ENCODE data around the gene PARD6A. TPM values are rescaled to one million over a fixed set of nuclear protein-coding genes. Genes with fewer than 3 reads are reported as not detected.
A peak's percentile ranks its signal among the peaks of the same experiment; 100 is the strongest.

The PARD6A gene
- total RNA-seq, 1 donor from 2014 or later: 13.5 TPM

GRCh38 chr16:67702130-67702529 is 41.4 kb downstream of the PARD6A start:
- Mint-ChIP-seq H3K9me3 (no peaks in the 10 kb centered on the region), H3K27me3 (no peaks in the 10 kb centered on the region), H3K4me3 (no peak overlapping the region), H3K27ac (no peak overlapping the region), H3K4me1 (peaks cover 19% of the 10 kb centered on the region), H3K36me3 (ENCODE audit: low read depth) (peaks cover 8% of the 10 kb centered on the region)
- intact Hi-C loops (cut with micrococcal nuclease): no loop called here
- no peak for DNase-seq

DNA sequence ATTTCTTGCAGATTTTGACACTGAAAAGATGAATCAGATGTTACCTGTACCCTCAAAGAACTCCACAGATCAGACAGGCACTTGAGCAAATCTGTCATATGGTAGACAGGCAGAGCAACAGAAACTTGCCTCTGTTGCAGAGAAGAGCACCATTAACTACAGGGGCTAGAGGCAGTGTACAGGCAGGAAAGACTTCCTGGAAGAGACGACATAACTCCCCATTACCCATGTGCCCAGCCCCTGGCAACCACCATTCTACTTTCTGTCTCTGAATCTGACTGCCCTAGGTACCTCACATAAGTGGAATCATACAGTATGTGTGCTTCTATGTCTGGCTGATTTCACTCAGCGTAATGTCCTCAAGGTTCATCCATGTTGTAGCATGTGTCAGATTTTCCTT is 42.9 kb downstream of the PARD6A start:
- Mint-ChIP-seq H3K36me3 (ENCODE audit: low read depth) (peaks cover 5% of the 10 kb centered on the region), H3K4me3 (peak overlapping the region; percentile 29), H3K4me1 (peaks cover 19% of the 10 kb centered on the region), H3K27ac (peak overlapping the region; percentile 75), H3K9me3 (no peaks in the 10 kb centered on the region), H3K27me3 (no peaks in the 10 kb centered on the region)
- intact Hi-C loops (cut with micrococcal nuclease): no loop called here
- DNase-seq: peak; percentile 72

DNA sequence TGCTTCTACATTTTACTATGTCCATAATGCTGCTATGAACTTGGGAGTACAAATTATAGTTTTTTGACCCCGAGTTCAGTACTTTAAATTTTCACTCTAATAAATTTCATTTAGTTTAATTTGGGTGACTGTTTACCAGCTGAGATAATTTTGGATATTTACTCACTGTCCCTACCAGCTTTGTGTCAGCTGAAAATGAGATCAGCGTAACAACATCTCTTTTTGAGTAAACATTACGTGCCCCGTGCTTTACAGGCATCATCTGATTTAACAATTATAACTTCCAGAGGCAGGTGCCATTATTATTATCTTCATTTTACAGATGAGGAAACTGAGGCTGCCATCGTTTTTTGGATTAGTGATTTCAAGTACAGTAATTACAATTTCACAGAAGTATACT is 43.4 kb downstream of the PARD6A start:
- H3K4me3 Mint-ChIP-seq: no peak overlapping the region
- intact Hi-C loops (cut with micrococcal nuclease): no loop called here
- H3K4me1 Mint-ChIP-seq: peaks cover 19% of the 10 kb centered on the region

DNA sequence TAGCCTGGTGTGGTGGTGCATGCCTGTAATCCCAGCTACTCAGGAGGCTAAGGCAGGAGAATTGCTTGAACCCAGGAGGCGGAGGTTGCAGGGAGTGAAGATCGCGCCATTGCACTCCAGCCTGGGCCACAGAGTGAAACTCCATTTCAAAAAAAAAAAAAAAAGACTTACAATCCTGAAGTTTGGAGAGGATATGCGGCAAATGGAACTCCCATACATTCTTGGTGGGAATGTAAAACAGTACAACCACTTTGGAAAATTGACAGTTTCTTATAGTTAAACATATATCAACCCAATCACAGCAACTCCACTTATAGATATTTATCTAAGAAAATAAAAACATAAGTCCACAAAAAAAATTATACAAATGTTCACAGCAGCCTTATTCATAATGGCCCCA is 46.5 kb downstream of the PARD6A start:
- no peak overlapping the region for H3K27ac Mint-ChIP-seq

More for the DNA sequence above, 43.4 kb downstream of the PARD6A start:
- Mint-ChIP-seq H3K27ac (peak overlapping the region; percentile 75), H3K27me3 (no peaks in the 10 kb centered on the region), H3K9me3 (no peaks in the 10 kb centered on the region), H3K36me3 (ENCODE audit: low read depth) (peaks cover 3% of the 10 kb centered on the region)
- DNase-seq: no peak

DNA sequence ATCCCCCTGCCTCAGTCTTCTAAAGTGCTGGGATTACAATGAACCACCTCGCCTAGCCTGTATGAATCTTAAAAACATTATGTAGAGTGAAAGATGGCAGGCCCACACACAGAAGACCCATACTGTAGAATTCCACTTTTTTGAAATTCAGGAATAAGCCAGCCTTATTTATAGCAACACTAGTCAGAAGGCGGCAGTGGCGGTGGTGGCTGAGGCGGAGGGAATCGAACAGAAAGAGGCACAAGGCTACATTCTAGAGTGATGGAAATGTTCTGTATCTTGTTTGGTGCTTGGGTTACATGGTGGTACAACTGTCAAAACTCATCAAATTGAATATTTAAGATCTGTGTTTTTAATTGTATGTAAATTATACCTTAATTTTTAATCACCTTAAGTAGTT is 47.0 kb downstream of the PARD6A start:
- no peak overlapping the region for H3K27ac Mint-ChIP-seq
- intact Hi-C loops (cut with micrococcal nuclease): no loop called here
- no peaks in the 10 kb centered on the region for H3K27me3 Mint-ChIP-seq
- no peak overlapping the region for H3K4me3 Mint-ChIP-seq
- no peaks in the 10 kb centered on the region for H3K9me3 Mint-ChIP-seq
- no peak for DNase-seq
- H3K4me1 Mint-ChIP-seq: peaks cover 20% of the 10 kb centered on the region
- peaks cover 5% of the 10 kb centered on the region for H3K36me3 Mint-ChIP-seq (ENCODE audit: low read depth)

More for the DNA sequence above, 46.5 kb downstream of the PARD6A start:
- Mint-ChIP-seq H3K4me1 (peaks cover 21% of the 10 kb centered on the region), H3K9me3 (no peaks in the 10 kb centered on the region), H3K36me3 (ENCODE audit: low read depth) (peaks cover 5% of the 10 kb centered on the region), H3K27me3 (no peaks in the 10 kb centered on the region), H3K4me3 (no peak overlapping the region)
- intact Hi-C loops (cut with micrococcal nuclease): no loop called here
- DNase-seq: no peak

GRCh38 chr16:67708368-67708771 is 47.6 kb downstream of the PARD6A start:
- H3K36me3 Mint-ChIP-seq (ENCODE audit: low read depth): peaks cover 5% of the 10 kb centered on the region
- no peak overlapping the region for H3K4me3 Mint-ChIP-seq
- intact Hi-C loops (cut with micrococcal nuclease): no loop called here

DNA sequence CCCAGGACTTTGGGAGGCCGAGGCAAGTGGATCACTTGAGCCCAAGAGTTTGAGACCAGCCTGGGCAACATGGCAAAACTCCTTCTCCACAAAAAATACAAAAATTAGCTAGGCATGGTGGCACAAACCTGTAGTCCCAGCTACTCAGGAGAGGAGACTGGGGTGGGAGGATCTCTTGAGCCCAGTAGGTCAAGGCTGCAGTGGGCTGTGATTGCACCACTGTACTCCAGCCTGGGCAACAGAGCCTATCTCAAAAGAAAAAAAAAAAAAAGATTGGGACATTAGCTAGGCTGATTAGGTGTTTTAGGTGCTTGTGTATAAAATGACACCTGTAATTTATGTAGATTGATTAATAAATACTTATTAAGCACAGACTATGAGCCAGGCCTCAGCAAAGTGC is 48.3 kb downstream of the PARD6A start:
- intact Hi-C loops (cut with micrococcal nuclease): no loop called here
- Mint-ChIP-seq H3K36me3 (ENCODE audit: low read depth) (peaks cover 7% of the 10 kb centered on the region), H3K4me1 (peaks cover 11% of the 10 kb centered on the region), H3K27ac (no peak overlapping the region), H3K27me3 (no peaks in the 10 kb centered on the region), H3K9me3 (no peaks in the 10 kb centered on the region), H3K4me3 (no peak overlapping the region)
- no peak for DNase-seq

More at GRCh38 chr16:67708368-67708771, 47.6 kb downstream of the PARD6A start:
- Mint-ChIP-seq H3K9me3 (no peaks in the 10 kb centered on the region), H3K4me1 (peaks cover 16% of the 10 kb centered on the region), H3K27ac (no peak overlapping the region), H3K27me3 (no peaks in the 10 kb centered on the region)
- no peak for DNase-seq

GRCh38 chr16:67710607-67711006 is 49.8 kb downstream of the PARD6A start:
- Mint-ChIP-seq H3K36me3 (ENCODE audit: low read depth) (peaks cover 4% of the 10 kb centered on the region), H3K27me3 (no peaks in the 10 kb centered on the region), H3K9me3 (no peaks in the 10 kb centered on the region), H3K27ac (no peak overlapping the region), H3K4me3 (no peak overlapping the region), H3K4me1 (peaks cover 6% of the 10 kb centered on the region)
- intact Hi-C loops (cut with micrococcal nuclease): no loop called here
- DNase-seq: no peak

Other genes with a start within 250 kb of the PARD6A start
- gene ZDHHC1, start 244.5 kb upstream of the PARD6A start, total RNA-seq: 0.54 and 0.85 TPM in 2 replicates
- 3.5 and 5.2 TPM in 2 replicates for gene HSD11B2, start 229.8 kb upstream of the PARD6A start, total RNA-seq
- gene ATP6V0D1, start 179.8 kb upstream of the PARD6A start, total RNA-seq: 30.9 and 31.8 TPM in 2 replicates
- gene AGRP, start 177.4 kb upstream of the PARD6A start, total RNA-seq: not detected in 2 replicates
- 23.3 and 27.7 TPM in 2 replicates for gene RIPOR1, start 132.1 kb upstream of the PARD6A start, total RNA-seq
- 60.2 and 62.5 TPM in 2 replicates for gene CTCF, start 98.4 kb upstream of the PARD6A start, total RNA-seq
- 219 and 229 TPM in 2 replicates for gene CARMIL2, start 15.8 kb upstream of the PARD6A start, total RNA-seq
- 54.0 and 55.1 TPM in 2 replicates for gene ACD, start 700 bp upstream of the PARD6A start, total RNA-seq
- gene ENKD1, start 5.8 kb downstream of the PARD6A start, total RNA-seq: 12.7 and 13.8 TPM in 2 replicates
- 0.68 and 1.5 TPM in 2 replicates for gene C16orf86, start 5.9 kb downstream of the PARD6A start, total RNA-seq
- gene GFOD2, start 58.4 kb downstream of the PARD6A start, total RNA-seq: 16.2 and 18.3 TPM in 2 replicates
- gene RANBP10, start 145.6 kb downstream of the PARD6A start, total RNA-seq: 18.2 and 18.6 TPM in 2 replicates
- 0.65 and 0.80 TPM in 2 replicates for gene TSNAXIP1, start 145.9 kb downstream of the PARD6A start, total RNA-seq
- gene THAP11, start 181.4 kb downstream of the PARD6A start, total RNA-seq: 46.4 and 48.7 TPM in 2 replicates
- gene NUTF2, start 186.0 kb downstream of the PARD6A start, total RNA-seq: 184 and 188 TPM in 2 replicates
- gene CENPT, start 186.7 kb downstream of the PARD6A start, total RNA-seq: 37.0 and 44.5 TPM in 2 replicates
- 112 and 122 TPM in 2 replicates for gene EDC4, start 212.1 kb downstream of the PARD6A start, total RNA-seq
- gene NRN1L, start 223.9 kb downstream of the PARD6A start, total RNA-seq: 0.63 TPM in 1 of 2 replicates, not detected in the other
- gene PSKH1, start 232.3 kb downstream of the PARD6A start, total RNA-seq: 14.4 and 16.3 TPM in 2 replicates